Measurements from ENCODE around the gene RPS16.
"Not testable (repeated sequence)": the region's sequence is repeated elsewhere in the genome, so short reads cannot be mapped to it uniquely, and the experiment has no call there.

RPS16 gene

DNA sequence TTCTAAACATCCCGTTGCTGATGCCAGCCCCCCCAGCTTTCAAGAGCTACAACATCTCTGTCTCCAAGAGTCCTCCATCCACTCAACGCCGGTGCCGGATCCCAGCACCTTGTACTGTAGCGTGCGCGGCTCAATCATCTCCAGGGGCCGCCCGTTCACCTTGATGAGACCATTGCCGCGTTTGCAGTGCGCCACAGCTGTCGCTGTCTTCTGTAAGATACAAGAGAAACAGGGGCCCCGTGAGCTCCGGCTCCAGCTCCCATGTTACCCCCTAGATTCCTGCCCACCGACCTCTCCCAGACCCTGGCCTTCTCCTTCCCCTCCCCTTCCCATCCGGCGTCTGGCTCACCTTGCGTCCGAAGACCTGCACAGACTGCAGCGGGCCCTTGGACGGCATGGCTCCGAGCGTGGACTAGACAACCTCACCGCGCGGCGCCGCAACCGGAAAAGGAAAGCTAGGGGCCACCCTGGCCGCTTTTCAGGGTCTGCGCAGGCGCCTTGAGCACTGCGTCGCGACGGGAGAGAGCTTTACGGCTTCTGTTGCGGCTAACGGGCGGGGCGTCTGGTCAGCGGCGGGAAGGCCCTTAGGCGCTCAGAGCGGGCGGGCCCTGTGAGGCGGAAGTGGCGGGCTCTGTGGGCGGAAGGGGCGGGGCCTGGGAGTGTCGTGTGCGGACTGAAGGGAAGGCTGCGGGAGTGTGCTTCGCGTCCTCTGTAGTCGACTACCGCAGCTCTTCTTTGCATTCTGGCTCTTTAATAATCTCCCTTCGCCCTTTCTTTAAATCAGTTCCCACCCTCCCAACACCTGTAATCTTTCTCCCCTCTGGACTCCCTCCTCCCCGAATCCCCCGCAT lies at the start of gene RPS16:
Gene RPS16, minus strand, starts transcription at position 451 of the 851 bp plus-strand sequence. Its CDS starts 54 bp downstream, at position 397.
- DNase-seq (ENCODE audit: low read depth) = peak; percentile 99

- no peak for DNase-seq (ENCODE audit: low read depth)
These were observed 47.4 kb upstream of the RPS16 start for GRCh38 chr19:39483141-39483540.

GRCh38 chr19:39481676-39482075 lies 45.9 kb upstream of the RPS16 start:
- DNase-seq (ENCODE audit: low read depth) = no peak

DNA sequence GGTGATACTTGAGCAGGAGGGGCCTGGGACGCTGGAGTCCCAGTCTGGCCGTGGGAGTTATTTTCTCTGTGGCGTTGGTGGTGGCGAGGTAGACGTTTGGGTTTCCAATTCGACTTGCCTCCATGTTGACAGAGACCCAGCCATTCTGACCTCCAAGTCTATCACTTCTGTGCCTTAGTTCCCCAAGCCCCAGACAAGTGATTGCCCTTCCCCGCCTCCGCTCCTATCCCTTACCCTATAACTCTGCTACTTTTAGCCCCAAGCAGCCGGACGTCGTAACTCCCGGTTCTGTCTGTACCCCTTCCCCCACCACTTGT lies 45.4 kb upstream of the RPS16 start:
- no peak for DNase-seq (ENCODE audit: low read depth)

- peak; percentile 98 for DNase-seq (ENCODE audit: low read depth)
These were observed 44.8 kb upstream of the RPS16 start, which contains the start of gene TIMM50 for GRCh38 chr19:39480337-39481228. TSS of gene TIMM50 (plus strand) at chr19:39480838. CDS start at chr19:39480854, 16 bp downstream.

DNA sequence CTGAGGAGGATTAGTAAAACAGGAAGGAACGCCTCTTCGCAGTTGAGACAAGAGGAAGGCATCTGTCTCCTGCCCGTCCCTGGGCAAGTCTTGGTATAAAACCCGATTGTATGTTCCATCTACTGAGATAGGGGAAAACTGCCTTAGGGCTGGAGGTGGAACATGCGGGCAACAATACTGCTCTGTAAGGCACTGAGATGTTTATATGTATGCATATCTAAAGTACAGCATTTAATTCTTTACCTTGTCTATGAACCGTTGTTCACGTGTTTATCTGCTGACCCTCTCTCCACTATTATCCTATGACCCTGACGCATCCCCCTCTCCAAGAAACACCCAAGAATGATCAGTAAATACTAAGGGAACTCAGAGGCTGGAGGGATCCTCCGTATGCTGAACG lies 44.2 kb upstream of the RPS16 start:
- DNase-seq (ENCODE audit: low read depth) = no peak

DNA sequence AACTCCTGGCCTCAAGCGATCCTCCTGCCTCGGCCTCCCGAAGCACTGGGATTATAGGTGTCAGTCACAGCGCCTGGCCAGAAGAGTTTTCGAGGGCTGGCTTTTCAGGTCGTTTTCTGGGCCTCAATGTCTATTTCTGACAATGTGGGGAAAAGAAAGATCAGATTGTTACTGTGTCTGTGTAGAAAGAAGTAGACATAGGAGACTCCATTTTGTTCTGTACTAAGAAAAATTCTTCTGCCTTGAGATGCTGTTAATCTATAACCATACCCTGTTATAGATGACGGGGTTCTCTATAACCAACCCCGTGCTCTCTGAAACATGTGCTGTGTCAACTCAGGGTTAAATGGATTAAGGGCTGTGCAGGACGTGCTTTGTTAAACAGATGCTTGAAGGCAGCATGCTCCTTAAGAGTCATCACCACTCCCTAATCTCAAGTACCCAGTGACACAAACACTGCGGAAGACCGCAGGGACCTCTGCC lies 43.6 kb upstream of the RPS16 start:
- DNase-seq (ENCODE audit: low read depth) = not testable (repeated sequence)

DNA sequence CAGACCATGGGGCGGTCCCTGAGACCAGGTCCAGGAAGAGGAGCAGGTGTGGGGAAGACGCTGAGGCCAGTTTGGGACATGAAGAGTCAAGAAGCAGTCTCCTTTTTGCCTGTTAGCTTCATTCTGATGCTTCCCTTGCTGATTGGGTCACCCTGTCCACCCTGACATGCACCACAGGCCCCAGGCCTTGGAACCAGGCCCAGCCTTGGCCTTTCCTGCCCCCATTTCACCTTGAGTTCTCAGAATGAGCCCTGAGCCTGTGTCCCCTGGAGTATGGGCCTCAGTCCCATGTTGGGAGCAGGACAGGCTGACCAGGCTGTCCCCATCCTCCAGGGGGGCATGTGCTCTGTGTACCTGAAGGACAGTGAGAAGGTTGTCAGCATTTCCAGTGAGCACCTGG lies 40.0 kb upstream of the RPS16 start:
- no peak for DNase-seq (ENCODE audit: low read depth)

GRCh38 chr19:39474139-39474620 lies 38.4 kb upstream of the RPS16 start:
- DNase-seq (ENCODE audit: low read depth) = peak; percentile 71

DNA sequence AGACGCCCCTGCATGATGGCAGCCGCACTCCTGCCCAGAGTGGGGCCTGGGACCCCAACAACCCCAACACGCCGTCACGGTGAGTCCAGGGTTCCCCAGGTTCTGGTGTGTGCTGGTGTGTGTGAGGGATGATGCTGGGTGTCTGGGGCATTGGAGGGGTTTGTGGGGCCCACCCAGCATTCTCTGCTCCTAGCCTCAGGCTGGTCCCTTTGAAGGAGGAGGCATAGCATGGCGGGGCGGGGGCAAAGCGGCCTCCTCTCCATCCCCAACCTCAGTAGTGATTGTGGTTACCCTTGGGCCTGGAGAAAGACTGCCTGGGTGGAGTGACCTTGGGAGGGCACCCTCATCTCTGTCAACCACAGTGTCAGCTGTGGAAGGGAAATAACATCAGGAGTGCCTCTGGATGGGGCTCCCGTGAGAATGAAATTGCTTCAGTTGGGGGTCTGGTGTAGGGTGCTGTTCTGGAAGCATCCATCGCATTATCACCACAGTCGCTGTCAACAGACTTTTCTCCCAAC lies 37.8 kb upstream of the RPS16 start:
- DNase-seq (ENCODE audit: low read depth) = no peak

DNA sequence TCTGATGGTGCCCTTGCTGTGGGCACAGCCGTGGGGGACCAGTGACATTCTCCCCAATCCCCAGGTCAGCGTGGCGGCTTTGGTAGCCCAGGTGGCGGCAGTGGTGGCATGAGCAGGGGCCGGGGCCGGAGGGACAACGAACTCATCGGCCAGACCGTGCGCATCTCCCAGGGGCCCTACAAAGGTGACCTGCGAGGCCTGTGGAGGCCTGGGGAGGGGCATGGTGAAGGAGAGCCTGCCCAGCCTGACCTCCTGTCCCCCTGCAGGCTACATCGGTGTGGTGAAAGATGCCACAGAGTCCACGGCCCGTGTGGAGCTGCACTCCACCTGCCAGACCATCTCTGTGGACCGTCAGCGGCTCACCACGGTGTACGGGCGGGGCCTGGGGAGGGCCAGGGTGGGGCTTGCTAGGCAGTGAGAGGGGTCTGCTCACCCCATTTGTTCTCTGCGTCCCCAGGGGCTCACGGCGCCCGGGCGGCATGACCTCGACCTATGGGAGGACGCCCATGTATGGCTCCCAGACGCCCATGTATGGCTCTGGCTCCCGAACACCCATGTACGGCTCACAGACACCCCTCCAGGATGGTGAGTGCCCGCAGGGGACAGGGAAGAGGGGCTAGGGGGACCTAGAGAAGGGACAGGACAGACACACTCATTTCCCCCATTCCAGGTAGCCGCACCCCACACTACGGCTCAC lies 37.1 kb upstream of the RPS16 start:
- DNase-seq (ENCODE audit: low read depth) = no peak

DNA sequence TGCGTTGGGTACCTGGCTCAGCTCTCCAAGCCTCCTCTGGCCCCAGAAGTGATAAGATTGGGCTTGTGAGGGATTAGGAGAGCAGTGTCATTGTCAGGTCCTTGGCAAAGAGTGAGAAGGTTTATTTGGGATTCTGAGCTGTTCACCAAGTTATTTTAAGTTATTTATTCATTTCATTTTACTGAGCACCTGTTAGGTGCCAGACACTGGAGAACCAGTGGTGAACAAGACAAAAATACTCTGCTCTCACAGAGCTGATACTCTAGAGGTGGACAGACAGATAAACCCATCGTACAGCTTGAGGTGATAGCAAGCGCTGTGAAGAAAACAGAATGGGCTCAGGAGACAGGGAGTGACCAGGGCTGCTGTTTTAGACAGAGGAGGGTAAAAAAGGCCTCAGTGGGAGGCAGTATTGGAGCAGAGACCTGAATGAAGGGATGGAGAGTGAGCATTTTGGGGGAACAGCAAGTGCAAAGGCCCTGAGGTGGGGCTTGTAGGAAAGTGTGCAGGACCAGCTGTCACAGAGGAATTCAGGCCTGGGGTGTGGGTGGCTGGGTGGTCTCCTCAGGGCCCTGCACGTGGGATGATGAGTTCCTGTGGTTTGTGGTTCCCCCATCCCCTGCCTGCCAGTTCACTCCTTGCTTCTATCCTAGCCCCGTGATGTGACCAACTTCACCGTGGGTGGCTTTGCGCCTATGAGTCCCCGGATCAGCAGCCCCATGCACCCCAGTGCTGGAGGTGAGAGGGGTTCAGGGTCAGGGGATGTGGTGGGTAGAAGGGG lies 36.2 kb upstream of the RPS16 start:
- DNase-seq (ENCODE audit: low read depth) = no peak

GRCh38 chr19:39470724-39471339 lies 35.1 kb upstream of the RPS16 start:
- no peak for DNase-seq (ENCODE audit: low read depth)

- DNase-seq (ENCODE audit: low read depth) = no peak
These were observed 33.8 kb upstream of the RPS16 start for GRCh38 chr19:39469567-39469966.

DNA sequence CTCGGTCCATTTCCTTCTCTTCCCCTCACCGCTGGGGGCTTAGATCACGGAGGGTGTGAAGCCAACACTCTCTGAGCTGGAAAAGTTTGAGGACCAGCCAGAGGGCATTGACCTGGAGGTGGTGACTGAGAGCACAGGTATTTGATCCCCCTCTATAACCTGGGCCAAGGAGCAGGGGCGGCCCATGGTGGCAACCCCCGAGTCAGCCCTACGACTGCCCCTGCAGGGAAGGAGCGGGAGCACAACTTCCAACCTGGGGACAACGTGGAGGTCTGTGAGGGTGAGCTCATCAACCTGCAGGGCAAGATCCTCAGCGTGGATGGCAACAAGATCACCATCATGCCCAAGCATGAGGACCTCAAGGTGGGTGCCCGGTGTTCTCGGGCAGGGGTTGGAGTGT lies 33.3 kb upstream of the RPS16 start:
- DNase-seq (ENCODE audit: low read depth) = no peak

DNA sequence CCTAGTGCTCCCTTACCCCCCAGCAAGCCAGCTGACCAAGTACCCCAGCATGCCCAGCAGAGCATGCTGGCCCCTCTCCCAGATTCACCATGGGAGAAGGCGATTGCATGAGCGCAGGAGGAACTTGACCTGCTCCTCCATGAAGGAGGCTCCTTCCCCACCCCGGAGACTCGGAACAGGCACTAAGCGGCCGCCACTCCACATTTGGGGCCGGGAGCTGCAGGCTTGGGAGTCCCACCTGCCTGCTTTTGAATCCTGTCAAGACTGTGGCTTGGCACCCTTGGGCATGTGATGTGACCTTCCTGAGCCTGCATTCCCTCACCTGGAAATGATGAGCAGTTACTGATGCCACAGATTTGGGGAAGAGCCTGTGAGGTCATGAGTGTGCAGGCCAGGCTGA lies 32.2 kb upstream of the RPS16 start:
- no peak for DNase-seq (ENCODE audit: low read depth)

DNA sequence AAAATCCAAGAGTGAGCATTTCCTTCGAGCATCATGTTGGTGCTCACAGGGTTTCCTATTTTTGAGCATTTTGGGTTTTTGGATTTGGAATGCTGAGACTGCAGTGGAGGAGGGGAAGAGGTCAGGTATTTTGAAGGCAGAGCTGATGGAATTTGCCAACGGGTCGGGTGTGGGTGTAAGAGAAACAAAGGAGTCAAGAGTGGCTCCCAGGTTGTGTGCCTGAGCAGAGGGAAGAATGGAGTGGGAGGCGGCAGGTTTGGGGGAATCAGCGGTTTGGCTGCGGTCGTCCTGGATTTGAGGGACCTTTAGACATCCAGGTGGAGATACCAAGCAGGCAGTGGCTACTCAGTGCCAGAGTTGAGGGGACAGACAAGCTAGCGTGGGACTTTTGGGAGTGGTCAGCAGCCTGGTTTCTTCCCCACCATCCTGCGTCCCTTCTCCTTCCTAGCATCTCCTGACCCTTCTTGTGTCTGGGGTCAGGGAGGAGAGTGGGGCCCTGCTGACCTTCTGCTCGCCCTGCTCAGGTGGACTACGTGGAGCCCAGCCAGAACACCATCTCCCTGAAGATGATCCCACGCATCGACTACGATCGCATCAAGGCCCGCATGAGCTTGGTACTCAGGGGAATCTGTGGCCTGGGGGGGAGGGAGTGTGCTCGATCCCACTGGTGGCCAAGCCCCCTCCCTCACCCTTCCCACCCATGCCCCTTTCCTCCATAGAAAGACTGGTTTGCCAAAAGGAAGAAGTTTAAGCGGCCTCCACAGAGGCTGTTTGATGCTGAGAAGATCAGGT lies 30.4 kb upstream of the RPS16 start:
- no peak for DNase-seq (ENCODE audit: low read depth)

DNA sequence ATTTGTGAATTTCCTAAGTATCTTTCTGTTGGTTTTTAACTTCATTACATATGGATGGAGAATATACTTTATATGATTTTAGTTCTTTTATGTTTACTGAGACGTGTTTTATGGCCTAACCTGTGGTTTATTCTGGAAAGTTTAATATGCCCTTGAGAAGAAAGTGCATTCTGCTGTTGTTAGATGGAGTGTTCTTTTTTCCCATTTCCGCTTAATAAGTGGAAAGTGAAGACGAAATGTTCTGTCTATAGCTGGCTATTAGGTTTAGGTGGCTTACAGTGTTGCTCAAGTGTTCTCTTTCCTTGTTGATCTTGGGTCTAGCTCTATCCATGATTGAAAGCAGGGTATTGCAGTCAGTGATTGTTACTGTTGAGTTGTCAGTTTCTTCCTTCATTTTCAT lies 27.7 kb upstream of the RPS16 start:
- no peak for DNase-seq (ENCODE audit: low read depth)

DNA sequence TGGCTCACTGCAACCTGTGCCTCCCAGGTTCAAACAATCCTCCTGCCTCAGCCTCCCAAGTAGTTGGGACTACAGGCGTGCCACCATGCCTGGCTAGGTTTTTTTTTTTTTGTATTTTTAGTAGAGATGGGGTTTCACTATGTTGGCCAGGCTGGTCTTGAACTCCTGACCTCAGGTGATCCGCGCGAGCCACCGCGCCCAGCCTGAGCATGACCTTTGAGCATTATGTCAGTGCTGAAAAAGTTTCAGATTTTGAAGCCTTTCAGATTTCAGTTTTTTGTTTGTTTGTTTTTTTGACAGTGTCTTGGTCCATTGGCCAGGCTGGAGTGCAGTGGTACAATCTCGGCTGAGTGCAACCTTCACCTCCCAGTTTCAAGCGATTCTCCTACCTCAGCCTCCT lies 15.5 kb upstream of the RPS16 start:
- not testable (repeated sequence) for DNase-seq (ENCODE audit: low read depth)

Data from activated T-cell treated with anti-CD3 and anti-CD28 coated beads for 1 hour (primary cell).